KMS-11 (cell line): ENCODE results near the gene ACTA2.

Experiments used
- H2AFZ ChIP-seq: fragments of 200-600 bp; sonication (generic); 2 replicates; pipeline ENCODE4 v1.6.1; 2016; ENCODE audit warnings: antibody characterized with exemption, mixed run types, low read depth
- H3K27ac ChIP-seq: fragments of 200-600 bp; sonication (generic); 2 replicates; pipeline ENCODE4 v1.6.1; 2016; ENCODE audit warnings: mild to moderate bottlenecking, mixed run types
- H3K27me3 ChIP-seq: fragments of 200-600 bp; sonication (generic); 2 replicates; pipeline ENCODE4 v1.6.1; 2017; ENCODE audit warnings: mild to moderate bottlenecking, low read depth, mixed run types, moderate library complexity; ENCODE audit not compliant: insufficient read depth
- H3K36me3 ChIP-seq: fragments of 200-600 bp; sonication (generic); 2 replicates; pipeline ENCODE4 v1.6.1; 2017; ENCODE audit warnings: mild to moderate bottlenecking, mixed run types; ENCODE audit not compliant: insufficient read depth
- H3K4me1 ChIP-seq: fragments of 200-600 bp; sonication (generic); 2 replicates; pipeline ENCODE4 v1.6.1; 2016; ENCODE audit warnings: mild to moderate bottlenecking, low read depth, mixed run types; ENCODE audit not compliant: poor library complexity, severe bottlenecking
- H3K4me2 ChIP-seq: fragments of 200-600 bp; sonication (generic); 2 replicates; pipeline ENCODE4 v1.7.0; 2016; ENCODE audit warnings: mild to moderate bottlenecking, mixed run types
- H3K4me3 ChIP-seq: fragments of 200-600 bp; sonication (generic); IDR thresholded peaks from 2 replicates; pipeline ENCODE4 v1.6.1; 2017; ENCODE audit warnings: low read depth, low read length, mixed read lengths; ENCODE audit not compliant: insufficient read depth
- H3K79me2 ChIP-seq: fragments of 200-600 bp; sonication (generic); 2 replicates; pipeline ENCODE4 v1.6.1; 2016; ENCODE audit warnings: low read depth, mixed run types; ENCODE audit not compliant: insufficient read depth
- H3K9ac ChIP-seq: fragments of 200-600 bp; sonication (generic); 2 replicates; pipeline ENCODE4 v1.6.1; 2016; ENCODE audit warnings: mild to moderate bottlenecking, mixed run types
- H4K20me1 ChIP-seq: fragments of 200-600 bp; sonication (generic); 2 replicates; pipeline ENCODE4 v1.6.1; 2016; ENCODE audit warnings: mild to moderate bottlenecking, mixed run types; ENCODE audit not compliant: insufficient read depth
- TF ChIP-seq, protein P1 (sequence below): fragments of 200-600 bp; sonication (generic); conservative IDR thresholded peaks from 2 replicates; pipeline ENCODE4 v1.6.1; 2017; ENCODE audit warnings: low read depth, mild to moderate bottlenecking, antibody characterized with exemption, low read length, moderate library complexity, mixed read lengths

ACTA2 gene

DNA sequence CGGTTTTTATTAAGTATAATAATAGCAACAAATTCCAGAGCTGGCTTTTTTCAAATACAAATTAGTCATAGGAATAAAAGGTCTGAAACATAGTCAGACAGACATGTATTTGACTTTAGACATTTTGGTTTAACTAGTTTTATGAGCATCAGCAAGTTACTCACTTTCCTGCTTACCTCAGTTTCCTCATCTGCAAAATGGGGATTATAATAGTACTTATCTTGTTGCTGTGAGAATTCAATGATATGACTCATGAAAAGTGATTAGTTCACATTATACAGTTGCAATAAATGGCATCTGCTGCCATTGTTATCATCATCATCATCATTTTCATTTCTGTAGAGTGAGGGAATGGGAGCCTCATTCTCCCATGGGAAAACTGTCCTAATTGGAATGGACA lies 33.5 kb downstream of the ACTA2 start:
- TF ChIP-seq, protein P1, sequence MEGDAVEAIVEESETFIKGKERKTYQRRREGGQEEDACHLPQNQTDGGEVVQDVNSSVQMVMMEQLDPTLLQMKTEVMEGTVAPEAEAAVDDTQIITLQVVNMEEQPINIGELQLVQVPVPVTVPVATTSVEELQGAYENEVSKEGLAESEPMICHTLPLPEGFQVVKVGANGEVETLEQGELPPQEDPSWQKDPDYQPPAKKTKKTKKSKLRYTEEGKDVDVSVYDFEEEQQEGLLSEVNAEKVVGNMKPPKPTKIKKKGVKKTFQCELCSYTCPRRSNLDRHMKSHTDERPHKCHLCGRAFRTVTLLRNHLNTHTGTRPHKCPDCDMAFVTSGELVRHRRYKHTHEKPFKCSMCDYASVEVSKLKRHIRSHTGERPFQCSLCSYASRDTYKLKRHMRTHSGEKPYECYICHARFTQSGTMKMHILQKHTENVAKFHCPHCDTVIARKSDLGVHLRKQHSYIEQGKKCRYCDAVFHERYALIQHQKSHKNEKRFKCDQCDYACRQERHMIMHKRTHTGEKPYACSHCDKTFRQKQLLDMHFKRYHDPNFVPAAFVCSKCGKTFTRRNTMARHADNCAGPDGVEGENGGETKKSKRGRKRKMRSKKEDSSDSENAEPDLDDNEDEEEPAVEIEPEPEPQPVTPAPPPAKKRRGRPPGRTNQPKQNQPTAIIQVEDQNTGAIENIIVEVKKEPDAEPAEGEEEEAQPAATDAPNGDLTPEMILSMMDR: no peak
- Histone ChIP-seq H3K27ac (no peak overlapping the region), H3K27me3 (no peaks in the 10 kb centered on the region), H3K4me3 (no peak overlapping the region), H2AFZ (no peak overlapping the region), H3K4me1 (no peaks in the 10 kb centered on the region), H3K9ac (no peak overlapping the region), H3K79me2 (no peaks in the 10 kb centered on the region), H4K20me1 (no peaks in the 10 kb centered on the region), H3K36me3 (no peaks in the 10 kb centered on the region), H3K4me2 (no peak overlapping the region)

DNA sequence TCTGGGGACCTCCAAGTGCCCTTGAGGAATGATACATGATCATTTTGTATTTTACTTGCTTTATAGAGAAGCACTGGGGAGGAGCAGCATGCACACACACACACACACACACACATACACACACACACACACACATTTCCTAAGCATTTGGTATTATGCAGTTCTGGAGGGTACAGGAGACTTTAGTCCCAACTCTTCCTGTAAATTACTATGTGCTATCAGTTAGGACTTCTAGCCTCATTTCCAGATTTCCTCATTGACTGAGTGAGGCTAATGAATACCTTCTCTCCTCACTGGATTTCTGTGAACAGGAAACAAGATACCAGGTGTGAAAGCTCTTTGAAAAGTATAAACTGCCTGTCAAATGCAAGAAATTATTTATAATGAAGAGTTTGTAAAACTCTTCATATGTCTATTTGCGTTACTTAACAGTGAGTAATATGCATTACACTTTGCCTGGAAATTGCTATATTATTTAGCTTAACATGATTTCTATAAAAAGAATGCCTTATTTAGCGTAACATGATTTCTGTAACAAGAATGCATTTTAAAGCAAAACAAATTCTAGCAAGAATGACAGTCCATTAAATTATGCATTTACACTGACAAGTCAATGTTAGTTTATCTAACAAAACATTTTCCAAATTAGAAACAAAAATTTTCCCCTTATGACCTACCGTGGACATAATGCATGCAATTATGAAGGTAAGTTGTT lies 34.2 kb downstream of the ACTA2 start:
- TF ChIP-seq, protein P1: no peak
- Histone ChIP-seq H3K4me2 (no peak overlapping the region), H4K20me1 (no peaks in the 10 kb centered on the region), H3K36me3 (no peaks in the 10 kb centered on the region), H3K27me3 (no peaks in the 10 kb centered on the region), H3K9ac (no peak overlapping the region), H3K4me1 (no peaks in the 10 kb centered on the region), H2AFZ (no peak overlapping the region), H3K4me3 (no peak overlapping the region), H3K27ac (no peak overlapping the region), H3K79me2 (no peaks in the 10 kb centered on the region)

DNA sequence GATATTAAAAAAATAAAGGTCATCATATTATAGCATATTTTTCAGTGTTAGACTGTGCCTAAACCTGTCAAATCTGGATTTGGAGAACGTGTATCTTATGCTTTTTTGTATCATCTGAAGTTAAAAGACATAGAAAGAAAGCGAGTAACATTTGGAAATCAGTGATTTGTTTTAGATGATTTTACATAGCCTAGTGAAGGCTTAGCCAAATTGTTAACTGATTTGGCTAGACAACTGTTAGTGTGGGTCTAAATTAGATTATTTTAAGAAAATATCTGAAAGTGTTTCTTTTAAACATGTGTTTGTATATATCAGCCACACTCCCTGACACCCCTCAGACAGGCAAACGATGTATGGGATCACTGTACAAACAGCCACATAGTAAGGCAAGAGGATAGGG lies 35.6 kb downstream of the ACTA2 start:
- H2AFZ ChIP-seq: no peak overlapping the region
- no peaks in the 10 kb centered on the region for H4K20me1 ChIP-seq
- H3K36me3 ChIP-seq: no peaks in the 10 kb centered on the region
- no peak overlapping the region for H3K4me2 ChIP-seq
- no peak overlapping the region for H3K9ac ChIP-seq
- no peak overlapping the region for H3K27ac ChIP-seq
- H3K4me3 ChIP-seq: no peak overlapping the region
- no peaks in the 10 kb centered on the region for H3K79me2 ChIP-seq
- TF ChIP-seq, protein P1: no peak
- H3K27me3 ChIP-seq: no peaks in the 10 kb centered on the region
- H3K4me1 ChIP-seq: no peaks in the 10 kb centered on the region

DNA sequence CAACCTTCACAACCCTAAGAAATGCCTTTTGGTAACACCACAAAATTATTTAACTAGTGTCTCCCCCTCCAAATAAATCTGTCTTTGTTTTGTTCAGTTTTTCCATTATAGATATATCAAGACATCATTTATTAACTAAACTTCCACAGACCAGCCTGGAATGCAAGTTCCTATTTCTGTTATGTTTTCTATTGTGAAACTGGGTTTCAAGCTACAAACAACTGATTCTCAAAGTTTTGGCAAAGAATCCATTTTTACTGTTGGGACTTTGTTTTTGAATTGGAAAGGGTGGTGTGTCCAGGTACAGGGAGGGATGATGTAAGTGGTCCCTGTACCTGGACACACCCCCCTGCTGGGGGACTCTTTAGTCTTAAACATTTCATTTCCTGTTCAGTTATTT lies 36.3 kb downstream of the ACTA2 start:
- Histone ChIP-seq H3K79me2 (no peaks in the 10 kb centered on the region), H3K36me3 (no peaks in the 10 kb centered on the region), H3K27ac (no peak overlapping the region), H3K4me2 (no peak overlapping the region), H2AFZ (no peak overlapping the region), H4K20me1 (no peaks in the 10 kb centered on the region), H3K27me3 (no peaks in the 10 kb centered on the region), H3K4me1 (no peaks in the 10 kb centered on the region), H3K4me3 (no peak overlapping the region), H3K9ac (no peak overlapping the region)
- TF ChIP-seq, protein P1: no peak
